Caco-2 (cell line): ENCODE results near the gene AHCYL1. TPM values are rescaled to one million over a fixed set of nuclear protein-coding genes. Genes with fewer than 3 reads are reported as not detected.
A peak's percentile ranks its signal among the peaks of the same experiment; 100 is the strongest.

ENCODE experiments used
- BruUV-seq: library from RNA; stranded (reverse); fragments of 400-500 nt; replicated peaks from 2 replicates; lab custom pipeline; 2021; lab: Mats Ljungman, UMichigan
- CTCF ChIA-PET: fragments of 300-600 bp; sonication (Branson Sonifier 250); formaldehyde crosslinking; loops from one replicate; lab custom pipeline; 2022; ENCODE audit warnings: antibody characterized with exemption; lab: Charles Lee
- POLR2A ChIA-PET: fragments of 300-600 bp; sonication (Branson Sonifier 250); formaldehyde crosslinking; loops from one replicate; lab custom pipeline; 2022; ENCODE audit warnings: antibody characterized with exemption; lab: Charles Lee
- DNase-seq, 2 experiments: peaks; one replicate each; pipeline versions ENCODE4 v3.0.0 to v3.0.0-alpha.2; 2020 to 2022
- H3K27me3 ChIP-seq: replicated peaks from 2 replicates; pipeline ENCODE4 v1.6.0; 2011; ENCODE audit warnings: low read length; ENCODE audit not compliant: control insufficient read depth, insufficient read depth
- H3K36me3 ChIP-seq: 2 replicates; pipeline ENCODE4 v1.5.1; 2011; ENCODE audit warnings: low read length; ENCODE audit not compliant: control insufficient read depth, insufficient read depth
- H3K4me1 ChIP-seq: fragments of 250-450 bp; sonication (Bioruptor Pico); 2 replicates; pipeline ENCODE4 v1.5.1; 2020; ENCODE audit warnings: mild to moderate bottlenecking
- H3K4me3 ChIP-seq: 2 replicates; pipeline ENCODE4 v1.5.1; 2011; ENCODE audit warnings: low read depth, mild to moderate bottlenecking, control low read depth, low read length
- H3K9me3 ChIP-seq: fragments of 250-450 bp; sonication (Bioruptor Pico); 2 replicates; pipeline ENCODE4 v1.5.1; 2020; ENCODE audit warnings: mild to moderate bottlenecking, moderate library complexity
- H3K27ac Mint-ChIP-seq: one replicate; pipeline ENCODE4 v1.8.0; 2022; ENCODE audit warnings: mixed read lengths; ENCODE audit not compliant: unreplicated experiment
- H3K27me3 Mint-ChIP-seq: one replicate; pipeline ENCODE4 v1.8.0; 2022; ENCODE audit warnings: mixed read lengths; ENCODE audit not compliant: insufficient read depth, unreplicated experiment
- H3K36me3 Mint-ChIP-seq: one replicate; pipeline ENCODE4 v1.8.0; 2022; ENCODE audit warnings: mild to moderate bottlenecking, mixed read lengths; ENCODE audit not compliant: insufficient read depth, unreplicated experiment
- H3K4me1 Mint-ChIP-seq: one replicate; pipeline ENCODE4 v1.8.0; 2022; ENCODE audit warnings: low read depth, mixed read lengths; ENCODE audit not compliant: unreplicated experiment
- H3K4me3 Mint-ChIP-seq: one replicate; pipeline ENCODE4 v1.8.0; 2022; ENCODE audit warnings: mild to moderate bottlenecking, moderate library complexity, mixed read lengths; ENCODE audit not compliant: unreplicated experiment
- H3K9me3 Mint-ChIP-seq: one replicate; pipeline ENCODE4 v1.8.0; 2022; ENCODE audit warnings: mixed read lengths; ENCODE audit not compliant: unreplicated experiment
- intact Hi-C: fragments of 100-400 bp; cut with micrococcal nuclease; formaldehyde crosslinking; loops from one replicate; pipeline ENCODE4 v1.10.0; 2022; ENCODE audit not compliant: unreplicated experiment
- total RNA-seq: library from RNA; stranded (reverse); gene quantifications from 2 replicates; pipeline ENCODE4 v1.2.3, GENCODE V29; 2022
- TF ChIP-seq, protein P1 (sequence below), 2 experiments: fragments of 200-600 bp in 1 of 2; IDR thresholded peaks; 1 replicate in 1 of 2; 2 replicates in 1 of 2; pipeline versions ENCODE4 v1.5.1 to v1.8.0; 2011 to 2022; ENCODE audit warnings: antibody characterized with exemption in 1 of 2, control low read depth in 1 of 2, inconsistent platforms in 1 of 2, low read depth in 1 of 2, low read length in 1 of 2, mild to moderate bottlenecking in 1 of 2, moderate library complexity in 1 of 2; ENCODE audit not compliant: insufficient read depth in 1 of 2, severe bottlenecking in 1 of 2, unreplicated experiment in 1 of 2

AHCYL1 gene
- total RNA-seq, 1 experiment from 2014 or later, result 64.2 TPM

DNA sequence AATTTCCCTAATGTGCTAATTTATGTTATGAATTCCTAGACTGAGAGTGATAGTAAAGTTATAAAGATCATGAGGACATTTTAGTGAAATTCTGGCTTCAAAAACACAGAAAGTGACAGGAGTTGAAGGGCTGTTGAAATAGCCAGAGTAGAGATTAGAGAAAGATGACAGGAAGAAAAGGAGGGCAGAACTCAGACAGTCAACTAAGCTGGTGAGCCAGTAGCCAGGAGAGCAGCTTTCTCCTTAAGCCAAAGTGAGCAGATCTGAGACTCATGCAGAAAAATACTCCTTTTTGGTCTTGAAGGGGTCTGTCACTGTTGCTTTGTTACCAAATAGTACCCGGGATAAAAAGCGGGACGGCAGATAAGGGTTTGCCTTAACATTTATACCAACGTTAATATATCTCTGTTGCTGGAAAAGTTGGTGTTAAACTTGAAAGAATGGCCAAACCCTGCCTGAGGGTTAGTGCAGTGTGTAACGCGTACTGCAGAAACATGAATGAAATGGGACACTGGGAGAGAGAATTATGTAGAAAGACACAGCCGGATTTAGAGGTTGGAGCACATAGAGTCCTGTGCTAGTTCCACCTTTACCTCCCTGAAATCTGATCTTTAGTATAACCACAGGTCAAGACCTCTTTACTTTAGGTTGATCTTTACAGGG lies 12.8 kb downstream of the AHCYL1 start:
- ChIA-PET POLR2A (no interaction called here), CTCF (no interaction called here)
- intact Hi-C loops, result no loop called here
- Histone ChIP-seq H3K9me3 (no peaks in the 10 kb centered on the region), H3K4me1 (peaks cover 4% of the 10 kb centered on the region), H3K27me3 (no peaks in the 10 kb centered on the region), H3K36me3 (no peaks in the 10 kb centered on the region), H3K4me3 (no peak overlapping the region)
- H3K4me1 Mint-ChIP-seq, result no peaks in the 10 kb centered on the region
- BruUV-seq, result no TSS peak
- DNase-seq, result no peak
- H3K4me3 Mint-ChIP-seq, result no peak overlapping the region
- peaks cover 9% of the 10 kb centered on the region for H3K36me3 Mint-ChIP-seq
- no peaks in the 10 kb centered on the region for H3K27me3 Mint-ChIP-seq
- no peaks in the 10 kb centered on the region for H3K9me3 Mint-ChIP-seq
- TF ChIP-seq, protein P1, sequence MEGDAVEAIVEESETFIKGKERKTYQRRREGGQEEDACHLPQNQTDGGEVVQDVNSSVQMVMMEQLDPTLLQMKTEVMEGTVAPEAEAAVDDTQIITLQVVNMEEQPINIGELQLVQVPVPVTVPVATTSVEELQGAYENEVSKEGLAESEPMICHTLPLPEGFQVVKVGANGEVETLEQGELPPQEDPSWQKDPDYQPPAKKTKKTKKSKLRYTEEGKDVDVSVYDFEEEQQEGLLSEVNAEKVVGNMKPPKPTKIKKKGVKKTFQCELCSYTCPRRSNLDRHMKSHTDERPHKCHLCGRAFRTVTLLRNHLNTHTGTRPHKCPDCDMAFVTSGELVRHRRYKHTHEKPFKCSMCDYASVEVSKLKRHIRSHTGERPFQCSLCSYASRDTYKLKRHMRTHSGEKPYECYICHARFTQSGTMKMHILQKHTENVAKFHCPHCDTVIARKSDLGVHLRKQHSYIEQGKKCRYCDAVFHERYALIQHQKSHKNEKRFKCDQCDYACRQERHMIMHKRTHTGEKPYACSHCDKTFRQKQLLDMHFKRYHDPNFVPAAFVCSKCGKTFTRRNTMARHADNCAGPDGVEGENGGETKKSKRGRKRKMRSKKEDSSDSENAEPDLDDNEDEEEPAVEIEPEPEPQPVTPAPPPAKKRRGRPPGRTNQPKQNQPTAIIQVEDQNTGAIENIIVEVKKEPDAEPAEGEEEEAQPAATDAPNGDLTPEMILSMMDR (IDR thresholded peaks at IDR 0.05; ENCODE audit: insufficient read depth in 1 of 2, low read depth in 1 of 2, low read length in 1 of 2, severe bottlenecking in 1 of 2, unreplicated experiment in 1 of 2), result no peak
- H3K27ac Mint-ChIP-seq, result no peak overlapping the region

DNA sequence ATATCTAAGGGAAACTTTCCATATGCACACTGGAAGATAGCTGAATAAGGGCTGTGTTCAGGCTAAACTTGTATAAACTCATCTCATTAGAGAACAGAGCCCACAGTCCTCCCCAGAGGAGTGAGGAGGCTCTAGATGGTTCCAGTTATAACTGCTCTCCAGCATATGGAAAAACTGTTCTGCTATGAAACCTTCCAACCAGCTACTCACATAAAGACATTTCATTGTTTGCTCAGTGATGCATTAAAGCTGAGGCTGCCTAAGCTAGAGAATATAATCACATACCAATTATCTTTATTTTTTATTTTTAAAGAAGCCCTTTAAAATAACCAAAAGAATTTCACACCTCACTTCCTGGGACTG lies 13.3 kb downstream of the AHCYL1 start:
- H3K9me3 Mint-ChIP-seq, result no peaks in the 10 kb centered on the region
- no peak overlapping the region for H3K27ac Mint-ChIP-seq

DNA sequence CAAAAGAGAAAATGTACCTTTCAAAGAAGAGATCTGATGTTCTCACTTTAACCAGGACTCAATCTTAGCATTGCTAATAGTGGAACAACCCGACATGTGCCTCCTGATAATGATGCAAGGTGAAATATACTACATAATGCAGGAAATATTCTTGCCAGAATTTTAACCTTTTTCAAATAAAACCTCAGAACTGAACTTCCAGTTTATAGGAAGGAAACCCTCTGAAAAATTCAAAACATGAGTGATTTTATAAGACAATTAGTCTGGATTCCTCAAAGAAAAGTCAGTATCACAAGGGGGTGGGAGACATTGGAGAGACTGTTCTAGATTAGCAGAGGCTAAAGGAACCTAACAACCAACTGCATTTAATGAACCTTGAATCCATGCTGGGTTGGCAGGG lies 18.1 kb downstream of the AHCYL1 start:
- no peak overlapping the region for H3K4me3 Mint-ChIP-seq
- TF ChIP-seq, protein P1 (IDR thresholded peaks at IDR 0.05; ENCODE audit: insufficient read depth in 1 of 2, low read depth in 1 of 2, low read length in 1 of 2, severe bottlenecking in 1 of 2, unreplicated experiment in 1 of 2), result no peak
- peak overlapping the region; percentile 87 for H3K27ac Mint-ChIP-seq
- POLR2A ChIA-PET, result no interaction called here
- no TSS peak for BruUV-seq
- no peaks in the 10 kb centered on the region for H3K27me3 Mint-ChIP-seq
- Histone ChIP-seq H3K4me3 (no peak overlapping the region), H3K4me1 (peaks cover 28% of the 10 kb centered on the region), H3K9me3 (no peaks in the 10 kb centered on the region), H3K36me3 (no peaks in the 10 kb centered on the region), H3K27me3 (no peaks in the 10 kb centered on the region)
- peaks cover 21% of the 10 kb centered on the region for H3K4me1 Mint-ChIP-seq
- intact Hi-C loops, result no loop called here
- peaks cover 7% of the 10 kb centered on the region for H3K36me3 Mint-ChIP-seq
- no peak for DNase-seq
- CTCF ChIA-PET, result no interaction called here
- no peaks in the 10 kb centered on the region for H3K9me3 Mint-ChIP-seq

More for the DNA sequence above, 13.3 kb downstream of the AHCYL1 start:
- peaks cover 9% of the 10 kb centered on the region for H3K36me3 Mint-ChIP-seq
- intact Hi-C loops, result no loop called here
- H3K9me3 ChIP-seq, result no peaks in the 10 kb centered on the region
- no peaks in the 10 kb centered on the region for H3K36me3 ChIP-seq
- no peak for DNase-seq
- H3K4me1 ChIP-seq, result peaks cover 9% of the 10 kb centered on the region
- BruUV-seq, result no TSS peak
- no peaks in the 10 kb centered on the region for H3K27me3 ChIP-seq
- peaks cover 4% of the 10 kb centered on the region for H3K4me1 Mint-ChIP-seq
- CTCF ChIA-PET, result no interaction called here
- POLR2A ChIA-PET, result no interaction called here
- no peaks in the 10 kb centered on the region for H3K27me3 Mint-ChIP-seq
- TF ChIP-seq, protein P1 (IDR thresholded peaks at IDR 0.05; ENCODE audit: insufficient read depth in 1 of 2, low read depth in 1 of 2, low read length in 1 of 2, severe bottlenecking in 1 of 2, unreplicated experiment in 1 of 2), result no peak
- H3K4me3 ChIP-seq, result no peak overlapping the region
- H3K4me3 Mint-ChIP-seq, result no peak overlapping the region
